ENCODE data around the gene GPC5.

The GPC5 gene

DNA sequence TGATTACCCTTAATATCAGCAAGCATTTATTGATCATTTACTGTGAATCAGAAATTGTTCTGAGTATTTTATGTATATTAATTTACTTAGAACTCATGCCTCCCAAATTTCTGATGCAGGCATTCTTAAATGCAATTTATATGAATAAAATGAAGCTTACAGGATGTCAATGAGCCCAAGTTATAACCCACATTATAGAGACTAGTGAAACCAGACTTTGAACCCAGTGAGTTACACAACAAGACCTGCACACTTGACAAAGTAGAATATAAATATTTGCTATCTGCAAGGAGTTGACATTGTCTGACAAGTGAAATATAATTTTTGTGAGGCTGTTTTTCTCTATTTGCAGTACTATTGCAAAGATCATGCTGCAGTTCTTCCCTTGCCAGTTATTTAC, 656.0 kb downstream of the GPC5 start:
- intact Hi-C loops (cut with DNase I; ENCODE audit: low total_unique reads): no loop called here
- Histone ChIP-seq H3K4me3 (no peak overlapping the region), H3K27me3 (no peaks in the 10 kb centered on the region), H3K27ac (no peak overlapping the region), H3K36me3 (no peaks in the 10 kb centered on the region), H3K9me3 (peaks cover 0 to 6% (median 0%) of the 10 kb centered on the region in 3 donors), H3K4me1 (no peaks in the 10 kb centered on the region)
- TF ChIP-seq, protein P1, sequence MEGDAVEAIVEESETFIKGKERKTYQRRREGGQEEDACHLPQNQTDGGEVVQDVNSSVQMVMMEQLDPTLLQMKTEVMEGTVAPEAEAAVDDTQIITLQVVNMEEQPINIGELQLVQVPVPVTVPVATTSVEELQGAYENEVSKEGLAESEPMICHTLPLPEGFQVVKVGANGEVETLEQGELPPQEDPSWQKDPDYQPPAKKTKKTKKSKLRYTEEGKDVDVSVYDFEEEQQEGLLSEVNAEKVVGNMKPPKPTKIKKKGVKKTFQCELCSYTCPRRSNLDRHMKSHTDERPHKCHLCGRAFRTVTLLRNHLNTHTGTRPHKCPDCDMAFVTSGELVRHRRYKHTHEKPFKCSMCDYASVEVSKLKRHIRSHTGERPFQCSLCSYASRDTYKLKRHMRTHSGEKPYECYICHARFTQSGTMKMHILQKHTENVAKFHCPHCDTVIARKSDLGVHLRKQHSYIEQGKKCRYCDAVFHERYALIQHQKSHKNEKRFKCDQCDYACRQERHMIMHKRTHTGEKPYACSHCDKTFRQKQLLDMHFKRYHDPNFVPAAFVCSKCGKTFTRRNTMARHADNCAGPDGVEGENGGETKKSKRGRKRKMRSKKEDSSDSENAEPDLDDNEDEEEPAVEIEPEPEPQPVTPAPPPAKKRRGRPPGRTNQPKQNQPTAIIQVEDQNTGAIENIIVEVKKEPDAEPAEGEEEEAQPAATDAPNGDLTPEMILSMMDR (IDR thresholded peaks at IDR 0.05): no peak
- DNase-seq: no peak

DNA sequence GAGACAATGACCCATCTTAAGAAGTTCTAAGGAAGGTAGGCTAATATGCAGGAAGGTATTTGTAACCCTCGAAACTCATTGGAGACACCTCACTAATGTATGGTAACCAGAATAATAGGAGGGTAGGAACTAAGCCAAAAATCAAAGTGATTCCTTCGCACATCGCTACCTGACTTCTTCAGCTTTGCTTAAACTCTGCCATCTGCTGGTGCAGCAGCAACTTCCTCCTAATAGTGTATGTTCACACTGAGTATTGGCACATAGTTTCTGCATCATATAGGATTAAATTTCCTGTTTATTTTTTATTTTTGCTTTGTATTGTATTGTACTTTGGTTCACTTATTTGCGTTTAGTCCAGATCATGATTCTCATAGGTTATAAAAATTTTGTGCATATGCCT, 676.2 kb downstream of the GPC5 start:
- Histone ChIP-seq H3K27ac (no peak overlapping the region), H3K4me1 (no peaks in the 10 kb centered on the region), H3K36me3 (no peaks in the 10 kb centered on the region), H3K9me3 (no peaks in the 10 kb centered on the region), H3K27me3 (no peaks in the 10 kb centered on the region), H3K4me3 (no peak overlapping the region)
- intact Hi-C loops (cut with DNase I; ENCODE audit: low total_unique reads): no loop called here
- TF ChIP-seq, protein P1 (IDR thresholded peaks at IDR 0.05): no peak
- DNase-seq: no peak

DNA sequence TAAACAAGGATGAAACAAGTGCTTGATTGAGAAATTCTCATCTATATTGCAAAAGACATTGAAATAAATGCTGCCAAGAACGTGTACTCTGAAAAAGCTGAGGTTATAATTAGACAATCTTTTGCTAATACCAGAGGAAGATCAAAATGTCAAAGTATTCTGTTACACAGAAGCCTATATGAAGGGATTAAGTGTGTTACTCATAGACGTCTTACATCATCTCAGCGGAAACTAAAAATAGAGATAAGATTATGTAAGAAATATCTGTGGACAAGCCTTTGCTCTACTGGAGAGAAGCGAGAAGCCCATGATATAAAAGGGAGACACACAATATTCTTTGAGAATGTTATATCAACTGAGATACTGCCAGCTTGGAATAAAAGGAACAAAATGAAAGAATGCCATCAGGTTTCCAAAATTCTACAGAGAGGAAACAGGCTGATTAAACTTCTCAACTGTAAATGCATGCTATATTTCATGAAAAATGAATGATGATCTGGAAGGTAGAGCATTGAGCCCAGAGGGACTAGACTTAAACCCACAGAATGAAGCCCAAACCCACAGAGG, 699.0 kb downstream of the GPC5 start:
- Histone ChIP-seq H3K27me3 (no peaks in the 10 kb centered on the region), H3K27ac (no peak overlapping the region), H3K9me3 (no peaks in the 10 kb centered on the region), H3K4me3 (no peak overlapping the region), H3K36me3 (no peaks in the 10 kb centered on the region), H3K4me1 (no peaks in the 10 kb centered on the region)
- intact Hi-C loops (cut with DNase I; ENCODE audit: low total_unique reads): no loop called here
- TF ChIP-seq, protein P1 (IDR thresholded peaks at IDR 0.05): no peak
- DNase-seq: no peak

DNA sequence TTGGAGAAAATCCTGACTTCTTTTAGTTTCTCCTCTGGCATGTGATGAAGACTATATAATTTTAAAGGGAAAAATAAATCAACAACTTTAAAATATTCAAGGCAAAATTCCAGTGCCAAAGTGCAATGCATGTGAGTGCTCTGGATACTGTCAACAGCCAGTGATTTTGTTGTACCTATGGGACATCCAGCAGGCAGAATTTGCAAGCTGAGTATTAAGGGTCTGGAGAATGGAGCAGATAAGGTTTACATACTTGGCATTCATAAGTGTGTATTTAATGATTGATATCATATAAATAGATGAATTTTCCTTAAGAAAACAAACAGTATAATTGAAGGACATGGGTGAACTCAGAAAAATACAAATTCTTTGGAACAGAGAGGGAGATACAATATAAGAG, 703.4 kb downstream of the GPC5 start:
- intact Hi-C loops (cut with DNase I; ENCODE audit: low total_unique reads): no loop called here

DNA sequence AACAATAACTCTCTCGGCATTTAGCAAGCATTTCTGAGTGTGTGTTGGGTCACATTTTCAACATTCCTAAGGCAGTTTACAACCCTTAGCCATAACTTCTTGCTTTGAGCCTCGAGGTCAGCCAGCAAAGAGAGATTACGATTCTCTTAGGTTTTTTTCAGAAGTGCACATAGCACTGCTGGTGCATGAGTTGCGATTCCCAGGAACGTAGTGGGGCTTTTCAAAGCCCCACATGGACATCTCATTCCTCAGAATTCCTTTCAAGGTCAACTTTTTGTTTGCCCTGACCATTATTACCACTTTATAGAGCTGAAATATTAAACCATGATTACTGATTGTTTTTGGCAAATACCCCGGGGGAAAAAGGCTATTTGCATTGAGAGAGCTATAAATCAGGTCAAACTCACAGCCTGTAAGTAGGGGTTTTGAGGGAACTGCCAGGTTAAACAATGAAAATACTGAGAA, 705.3 kb downstream of the GPC5 start:
- Histone ChIP-seq H3K27me3 (no peaks in the 10 kb centered on the region), H3K9me3 (no peaks in the 10 kb centered on the region), H3K36me3 (no peaks in the 10 kb centered on the region), H3K4me3 (no peak overlapping the region), H3K4me1 (peaks cover 0 to 9% (median 5%) of the 10 kb centered on the region in 4 donors), H3K27ac (no peak overlapping the region)
- TF ChIP-seq, protein P1 (IDR thresholded peaks at IDR 0.05): no peak
- intact Hi-C loops (cut with DNase I; ENCODE audit: low total_unique reads): no loop called here
- no peak for DNase-seq

More for the DNA sequence above, 703.4 kb downstream of the GPC5 start:
- DNase-seq: no peak
- Histone ChIP-seq H3K27ac (no peak overlapping the region), H3K4me3 (no peak overlapping the region), H3K4me1 (peaks cover 0 to 9% (median 5%) of the 10 kb centered on the region in 4 donors), H3K27me3 (no peaks in the 10 kb centered on the region), H3K36me3 (no peaks in the 10 kb centered on the region), H3K9me3 (no peaks in the 10 kb centered on the region)
- TF ChIP-seq, protein P1 (IDR thresholded peaks at IDR 0.05): no peak

Measured in tibial artery (tissue), 4 donors.